Measurements from ENCODE around the gene TXNDC17. TPM values are rescaled to one million over a fixed set of nuclear protein-coding genes. Genes with fewer than 3 reads are reported as not detected.
"Not testable (repeated sequence)": the region's sequence is repeated elsewhere in the genome, so short reads cannot be mapped to it uniquely, and the experiment has no call there.

Gene TXNDC17
- total RNA-seq, 2 donors from 2014 or later = 43.2 to 55.9 TPM

DNA sequence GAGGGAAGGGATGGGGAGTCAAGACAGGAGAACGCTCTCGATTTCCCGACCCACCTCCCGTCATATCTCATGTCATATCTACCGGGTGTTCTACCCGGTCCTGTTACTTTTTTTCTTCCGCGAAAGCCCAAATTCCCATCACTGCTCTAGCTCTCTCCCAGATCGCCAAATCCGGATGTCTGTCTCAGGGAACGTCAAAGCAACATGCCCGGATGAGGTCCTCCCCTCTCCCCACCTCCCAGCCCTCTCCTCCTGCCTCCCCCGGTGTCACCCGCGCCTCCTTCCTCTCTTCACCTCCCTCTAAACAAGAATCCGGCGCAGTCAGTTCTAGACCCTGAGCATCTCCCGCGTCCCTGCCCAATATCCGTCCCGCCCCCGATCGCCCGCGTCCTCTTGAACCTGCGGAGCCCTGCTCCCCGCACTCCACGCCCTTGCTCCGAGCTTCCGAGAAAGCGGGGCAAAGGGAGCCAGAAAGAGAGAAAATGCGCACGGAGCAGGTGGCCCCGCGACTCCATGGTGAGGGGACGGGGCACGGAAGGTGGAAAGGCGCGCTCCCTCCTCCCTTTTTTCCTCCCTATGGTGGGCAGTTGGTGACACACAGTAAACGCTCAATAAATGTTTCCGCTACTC lies 15.0 kb downstream of the TXNDC17 start:
- DNase-seq (ENCODE audit: low spot score); intact Hi-C loops (cut with DNase I): not testable (repeated sequence)

DNA sequence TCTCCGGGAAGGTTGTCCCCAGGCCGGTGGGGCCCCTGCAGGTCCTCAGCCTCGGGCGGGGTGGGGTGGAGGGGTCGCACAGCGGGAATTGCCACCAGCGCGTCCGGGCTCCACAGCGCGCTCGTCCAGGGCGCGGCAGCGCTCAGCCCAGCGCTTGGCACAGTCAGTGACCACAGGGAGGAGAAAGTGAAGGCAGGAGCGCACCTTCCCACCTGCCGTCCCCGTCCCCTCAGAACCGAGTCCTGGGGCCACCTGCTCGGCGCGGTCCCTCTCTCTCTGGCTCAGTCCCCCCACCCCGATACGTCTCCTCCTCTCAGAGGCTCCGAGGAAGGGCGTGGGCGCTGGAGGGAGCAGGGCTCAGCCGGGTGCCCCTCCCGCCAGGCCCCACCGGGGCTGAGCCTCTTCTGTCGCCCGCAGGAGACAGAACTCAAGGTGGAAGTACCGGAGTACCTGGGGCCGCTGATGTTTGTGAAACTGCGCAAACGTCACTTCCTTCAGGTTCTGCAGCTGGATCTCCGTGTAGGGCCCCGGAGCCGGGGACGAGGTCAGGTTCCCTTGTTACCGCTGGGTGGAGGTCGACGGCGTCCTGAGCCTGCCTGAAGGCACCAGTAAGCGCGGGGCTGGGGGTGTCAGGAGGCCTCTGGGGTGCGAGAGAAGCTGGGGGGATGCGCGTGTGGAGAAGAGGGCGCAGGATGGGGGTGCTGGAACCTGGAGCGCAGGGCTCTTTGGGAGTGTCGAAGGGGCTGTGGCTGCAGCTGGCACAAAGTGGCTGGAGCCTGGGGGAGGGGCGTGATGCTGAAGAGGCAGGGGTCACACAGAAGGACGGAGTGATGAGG lies 16.2 kb downstream of the TXNDC17 start:
- intact Hi-C loops (cut with DNase I); DNase-seq (ENCODE audit: low spot score): not testable (repeated sequence)

DNA sequence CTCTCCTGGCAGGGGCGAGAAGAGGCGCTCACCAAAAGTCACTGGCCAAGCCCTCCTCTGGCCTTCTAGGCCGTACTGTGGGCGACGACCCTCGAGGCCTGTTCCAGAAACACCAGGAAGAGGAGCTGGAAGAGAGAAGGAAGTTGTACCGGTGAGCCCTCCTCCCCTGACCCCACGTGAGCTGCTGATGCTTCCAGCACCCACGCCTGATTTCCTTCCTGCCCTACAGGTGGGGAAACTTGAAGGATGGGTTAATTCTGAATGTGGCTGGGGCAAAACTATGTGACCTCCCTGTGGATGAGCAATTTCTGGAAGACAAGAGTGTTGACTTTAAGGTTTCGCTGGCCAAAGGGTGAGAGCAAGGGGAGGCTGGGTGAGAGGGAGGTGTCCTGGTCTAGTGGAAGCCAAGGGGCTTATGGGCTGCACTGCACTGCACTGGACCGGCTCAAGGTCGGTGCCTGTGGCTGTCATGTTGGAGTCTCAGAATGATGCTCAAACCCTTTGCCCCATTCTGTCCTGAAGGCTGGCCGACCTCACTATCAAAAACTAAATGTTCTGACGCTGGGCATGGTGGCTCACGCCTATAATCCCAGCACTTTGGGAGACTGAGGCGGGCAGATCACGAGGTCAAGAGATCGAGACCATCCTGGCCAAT lies 16.9 kb downstream of the TXNDC17 start:
- DNase-seq (ENCODE audit: low spot score) = no peak
- intact Hi-C loops (cut with DNase I) = no loop called here

DNA sequence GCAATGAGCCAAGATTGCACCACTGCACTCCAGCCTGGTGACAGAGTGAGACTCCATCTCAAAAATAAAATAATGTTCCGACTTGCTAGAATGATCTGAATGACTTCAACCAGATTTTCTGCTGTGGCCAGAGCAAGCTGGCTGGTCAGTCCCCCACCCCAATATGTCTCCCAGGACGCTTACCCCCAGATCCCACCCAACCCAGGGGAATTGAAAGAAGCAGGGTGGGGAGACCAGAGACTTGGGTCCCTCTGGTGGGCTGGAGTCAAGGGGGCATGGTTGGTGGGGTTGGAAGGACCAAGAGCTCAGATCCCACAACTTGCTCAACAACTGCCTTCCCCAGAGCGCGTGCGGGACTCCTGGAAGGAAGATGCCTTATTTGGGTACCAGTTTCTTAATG lies 17.6 kb downstream of the TXNDC17 start:
- intact Hi-C loops (cut with DNase I); DNase-seq (ENCODE audit: low spot score): not testable (repeated sequence)

DNA sequence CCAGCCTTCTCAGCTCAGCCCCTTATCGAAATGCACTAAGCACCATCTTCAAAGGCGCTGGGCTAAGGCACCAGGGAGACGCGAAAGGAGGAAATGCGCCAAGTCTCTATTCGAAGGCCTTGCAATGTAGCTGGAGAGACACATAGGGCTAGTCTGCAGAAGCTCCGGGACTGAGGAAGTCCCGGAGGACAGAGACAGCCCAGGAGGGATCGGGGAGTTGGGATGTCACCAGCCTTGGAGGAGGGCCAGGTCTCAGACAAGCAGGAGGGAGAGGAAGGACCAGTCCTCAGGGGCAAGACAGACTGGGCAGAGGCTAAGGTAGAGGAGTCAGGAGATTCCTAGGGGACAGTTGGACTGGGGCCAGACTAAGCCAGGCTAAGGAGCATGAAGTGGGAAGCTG lies 19.2 kb downstream of the TXNDC17 start:
- DNase-seq (ENCODE audit: low spot score) = no peak
- intact Hi-C loops (cut with DNase I) = loop anchor here (10.0 kb wide), 1 partner anchor 345 kb away; no protein-coding TSS in a partner anchor

DNA sequence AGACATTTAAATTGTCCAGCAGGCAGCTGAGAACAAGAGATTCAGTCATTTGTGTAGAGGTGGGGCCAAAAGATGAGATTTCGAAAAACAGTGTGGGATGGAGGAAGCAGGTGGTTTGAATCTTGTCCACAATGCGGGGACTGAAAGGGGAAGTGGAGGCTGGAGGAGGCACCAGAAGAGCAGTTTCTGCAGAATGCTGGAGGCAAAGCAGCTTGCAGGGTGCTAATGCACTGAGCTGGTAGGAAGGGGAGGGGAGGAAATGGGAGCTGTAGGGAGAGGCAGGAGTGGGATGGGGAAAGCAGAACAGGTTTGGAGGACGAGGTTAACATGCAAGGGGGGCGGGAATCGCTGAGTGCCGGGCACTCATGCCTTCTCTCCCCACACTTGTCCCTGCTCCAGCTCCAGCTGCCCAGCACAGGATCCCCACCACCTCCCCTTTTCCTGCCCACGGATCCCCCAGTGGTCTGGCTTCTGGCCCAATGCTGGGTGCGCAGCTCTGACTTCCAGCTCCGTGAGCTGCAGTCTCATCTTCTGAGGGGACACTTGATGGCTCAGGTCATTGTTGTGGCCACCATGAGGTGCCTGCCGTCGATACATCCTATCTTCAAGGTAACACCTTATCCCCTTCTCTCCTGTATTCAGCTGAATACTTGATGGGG lies 20.1 kb downstream of the TXNDC17 start:
- intact Hi-C loops (cut with DNase I) = loop anchor here (10.0 kb wide), 1 partner anchor 344 kb away; no protein-coding TSS in a partner anchor
- DNase-seq (ENCODE audit: low spot score) = no peak

DNA sequence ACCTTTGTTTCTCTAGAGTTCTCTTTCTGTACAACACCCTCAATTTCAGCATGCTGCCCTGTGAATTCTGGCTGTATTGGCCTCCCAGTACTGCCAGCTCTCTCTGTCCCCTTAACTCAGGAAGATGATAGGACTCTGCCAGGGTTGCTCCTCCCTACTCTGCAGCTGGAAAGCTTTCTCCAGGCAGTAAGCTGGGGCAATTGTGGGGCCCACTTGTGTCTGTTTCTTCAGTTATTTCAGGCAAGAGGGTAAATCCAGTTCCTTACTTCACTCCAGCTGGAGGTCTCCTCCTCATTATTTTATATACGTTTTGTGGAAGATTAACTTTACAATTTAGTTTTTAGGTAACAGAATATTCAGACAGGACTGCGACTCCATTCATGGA lies 20.6 kb downstream of the TXNDC17 start:
- no peak for DNase-seq (ENCODE audit: low spot score)
- intact Hi-C loops (cut with DNase I) = loop anchor here (10.0 kb wide), 1 partner anchor 343 kb away; no protein-coding TSS in a partner anchor

DNA sequence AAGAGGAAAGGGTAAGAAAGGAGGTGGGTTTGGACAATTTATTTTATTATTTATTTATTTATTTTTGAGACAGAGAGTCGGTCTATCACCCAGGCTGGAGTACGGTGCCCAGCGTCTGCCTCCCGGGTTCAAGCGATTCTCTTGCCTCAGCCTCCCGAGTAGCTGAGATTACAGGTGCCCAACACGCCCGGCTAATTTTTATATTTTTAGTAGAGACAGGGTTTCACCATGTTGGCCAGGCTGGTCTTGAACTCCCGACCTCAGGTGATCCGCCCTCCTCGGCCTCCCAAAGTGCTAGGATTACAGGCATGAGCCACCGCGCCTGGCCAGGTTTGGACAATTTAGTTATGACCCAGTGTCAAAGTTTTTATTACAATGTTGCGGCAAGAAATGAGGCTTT lies 22.3 kb downstream of the TXNDC17 start:
- DNase-seq (ENCODE audit: low spot score) = not testable (repeated sequence)
- intact Hi-C loops (cut with DNase I) = loop anchor here (10.0 kb wide), 1 partner anchor 342 kb away; no protein-coding TSS in a partner anchor

DNA sequence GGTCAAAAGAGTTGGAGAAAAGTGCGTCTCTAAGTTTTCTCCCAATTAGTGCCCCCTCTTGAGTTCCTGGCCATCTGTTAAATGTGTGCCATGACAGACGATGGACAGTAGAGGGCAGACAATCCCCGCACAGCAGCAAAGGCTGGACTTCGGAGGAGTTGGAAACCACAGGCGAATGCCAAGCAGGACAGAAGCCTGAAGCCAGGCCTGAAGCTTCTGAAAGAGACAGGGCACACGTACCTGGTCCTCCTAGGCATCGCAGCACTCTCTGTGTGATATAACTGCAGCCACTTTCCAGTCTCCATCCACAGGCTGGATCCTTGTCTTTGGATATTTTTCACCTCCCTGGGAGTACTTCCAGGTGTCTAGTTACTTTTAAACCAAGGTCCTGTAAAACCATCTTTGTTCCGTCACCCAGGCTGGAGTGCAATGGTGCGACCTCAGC lies 25.2 kb downstream of the TXNDC17 start:
- intact Hi-C loops (cut with DNase I) = loop anchor here (5.0 to 10.0 kb wide), 2 partner anchors 176 to 339 kb away; no protein-coding TSS in a partner anchor
- DNase-seq (ENCODE audit: low spot score) = peak; percentile 91

DNA sequence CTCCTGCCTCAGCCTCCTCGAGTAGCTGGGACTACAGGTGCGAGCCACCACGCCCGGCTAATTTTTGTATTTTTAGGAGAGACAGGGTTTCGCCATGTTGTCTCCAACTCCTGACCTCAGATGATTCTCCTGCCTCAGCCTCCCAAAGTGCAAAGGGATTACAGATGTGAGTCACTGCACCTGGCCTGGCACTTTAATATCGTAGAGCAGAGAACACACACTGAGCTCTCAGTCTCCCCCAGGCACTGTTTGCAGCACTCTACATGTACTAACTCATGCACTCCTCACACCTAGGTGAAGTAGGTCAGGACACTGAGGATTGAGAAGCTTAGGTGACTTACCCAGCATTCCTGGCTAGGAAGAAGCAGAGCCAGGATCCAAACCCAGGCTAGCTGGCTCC lies 25.7 kb downstream of the TXNDC17 start:
- intact Hi-C loops (cut with DNase I) = loop anchor here (5.0 to 10.0 kb wide), 2 partner anchors 176 to 338 kb away; no protein-coding TSS in a partner anchor
- DNase-seq (ENCODE audit: low spot score) = no peak

DNA sequence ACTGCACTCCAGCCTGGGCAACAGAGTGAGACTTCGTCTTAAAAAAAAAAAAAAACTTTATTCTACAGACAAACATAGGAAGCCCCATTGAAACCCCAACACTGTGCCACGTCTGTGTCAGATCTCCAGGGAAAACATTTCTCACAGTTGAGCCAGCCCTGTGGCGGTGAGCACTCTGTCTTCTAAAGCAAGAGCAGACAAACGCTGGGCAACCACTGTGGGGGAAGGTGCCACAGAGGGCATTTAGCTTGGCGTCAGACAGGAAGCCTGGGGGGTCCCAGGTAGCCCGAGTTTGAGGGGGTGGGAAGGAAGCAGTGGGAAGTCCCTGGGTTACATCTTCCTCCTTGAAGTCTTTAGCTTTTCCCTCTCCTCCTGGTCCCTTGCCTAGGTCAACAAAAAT lies 26.7 kb downstream of the TXNDC17 start:
- no peak for DNase-seq (ENCODE audit: low spot score)
- intact Hi-C loops (cut with DNase I) = loop anchor here (5.0 to 10.0 kb wide), 2 partner anchors 175 to 337 kb away; no protein-coding TSS in a partner anchor

DNA sequence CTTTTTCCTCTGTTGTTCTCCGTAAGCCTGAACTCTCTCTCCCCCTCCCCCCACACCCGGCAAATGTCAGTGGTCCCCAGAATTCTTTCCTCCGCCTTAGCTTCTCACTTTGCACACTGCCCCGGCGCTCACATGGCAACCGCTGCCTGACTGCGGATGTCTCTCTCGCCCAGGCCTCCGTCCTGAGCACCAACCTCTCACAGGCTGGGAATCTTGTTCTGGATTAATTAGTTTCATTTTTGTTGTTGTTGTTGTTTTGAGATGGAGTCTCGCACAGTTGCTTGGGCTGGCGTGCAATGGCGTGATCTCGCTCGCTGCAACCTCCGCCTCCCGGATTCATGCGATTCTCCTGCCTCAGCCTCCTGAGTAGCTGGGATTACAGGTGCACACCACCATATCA lies 27.4 kb downstream of the TXNDC17 start:
- DNase-seq (ENCODE audit: low spot score) = no peak

DNA sequence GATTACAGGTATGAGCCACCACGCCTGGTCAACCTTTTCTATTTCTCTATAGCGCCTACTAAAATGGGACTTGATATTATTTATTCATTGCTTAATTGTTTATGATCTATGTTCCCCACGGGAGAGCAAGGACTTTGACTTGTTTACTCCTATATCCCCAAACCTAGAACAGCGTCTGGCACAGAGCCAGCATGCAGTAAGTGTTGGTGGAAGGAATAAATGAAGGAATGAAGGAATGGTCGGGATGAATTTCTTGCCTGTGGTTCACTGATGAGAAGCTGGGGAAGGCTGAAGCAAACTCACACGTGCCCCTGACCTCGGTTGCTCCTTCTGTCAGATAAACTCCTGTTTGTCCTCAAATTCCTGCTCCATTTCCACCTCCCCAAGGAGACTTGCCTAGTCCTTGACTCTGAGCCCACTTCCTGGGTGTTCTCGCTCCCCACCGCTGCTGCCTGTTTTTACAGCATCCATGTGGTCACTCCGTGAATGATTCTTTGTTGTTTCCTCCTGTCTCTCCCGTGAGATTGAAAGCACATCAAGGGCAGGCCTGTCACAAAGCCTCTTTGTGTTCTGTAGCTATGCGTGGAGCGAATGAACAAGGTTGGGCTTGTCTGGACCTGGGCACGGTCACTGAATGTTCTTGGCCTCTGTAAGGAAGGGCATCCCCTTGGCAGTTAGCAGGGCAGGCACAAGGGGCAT lies 28.0 kb downstream of the TXNDC17 start:
- no peak for DNase-seq (ENCODE audit: low spot score)
- intact Hi-C loops (cut with DNase I) = loop anchor here (5.0 to 10.0 kb wide), 2 partner anchors 173 to 336 kb away; no protein-coding TSS in a partner anchor

More for the DNA sequence above, 27.4 kb downstream of the TXNDC17 start:
- intact Hi-C loops (cut with DNase I) = loop anchor here (5.0 to 10.0 kb wide), 2 partner anchors 174 to 337 kb away; no protein-coding TSS in a partner anchor

DNA sequence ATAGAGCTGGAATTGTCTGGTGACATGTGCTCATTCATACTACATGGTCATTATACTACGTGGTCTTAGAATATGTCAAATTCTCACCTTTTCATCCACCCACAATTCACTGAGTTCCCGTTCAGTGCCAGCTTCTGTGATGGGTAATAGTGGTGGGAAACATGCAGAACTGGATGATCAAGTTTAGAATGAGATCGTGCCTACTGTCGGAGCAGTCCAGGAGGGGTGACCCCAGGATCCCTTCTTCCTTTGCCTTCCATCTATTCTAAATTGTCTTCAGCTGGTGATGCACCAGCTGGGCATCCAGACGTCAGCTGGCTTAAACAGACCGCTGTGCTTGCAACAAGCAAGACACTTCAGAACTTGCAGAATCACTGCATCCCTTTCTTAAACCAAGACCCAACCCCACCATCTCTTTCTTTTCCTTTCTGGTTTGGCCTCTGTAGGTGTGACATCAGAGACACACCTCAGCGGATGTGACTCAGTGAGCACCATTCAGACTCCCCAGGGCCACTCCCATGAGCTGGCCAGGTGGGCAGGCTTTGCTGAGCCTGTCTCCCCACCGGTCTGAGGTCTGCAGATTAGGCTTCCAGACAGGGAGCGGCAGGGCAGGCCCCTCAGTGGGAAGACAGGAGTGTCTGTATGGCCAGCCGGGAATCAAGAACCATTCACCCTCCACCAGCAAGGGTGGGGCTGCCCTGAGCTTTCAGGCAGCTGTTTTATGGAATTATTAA lies 28.8 kb downstream of the TXNDC17 start:
- no peak for DNase-seq (ENCODE audit: low spot score)
- intact Hi-C loops (cut with DNase I) = loop anchor here (5.0 to 10.0 kb wide), 2 partner anchors 173 to 335 kb away; no protein-coding TSS in a partner anchor

DNA sequence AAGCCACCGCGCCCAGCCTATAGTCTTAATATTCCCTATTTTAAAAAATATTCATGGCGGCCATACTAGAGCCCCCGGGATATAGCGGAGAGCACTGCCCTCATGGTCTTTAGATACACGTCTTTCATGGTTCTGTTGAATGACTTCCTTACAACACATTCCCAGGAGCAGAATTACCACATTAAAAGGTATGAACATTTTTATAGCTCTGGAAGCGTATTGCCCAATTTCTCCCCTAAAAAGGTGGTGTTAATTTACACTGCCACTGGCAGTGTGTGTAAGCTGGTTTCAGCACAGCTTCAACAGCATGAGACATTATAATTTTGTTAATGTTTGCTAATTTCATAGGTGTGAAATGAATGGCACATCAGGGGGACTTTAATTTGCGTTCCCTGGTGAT lies 29.7 kb downstream of the TXNDC17 start:
- intact Hi-C loops (cut with DNase I) = no loop called here
- DNase-seq (ENCODE audit: low spot score) = no peak

DNA sequence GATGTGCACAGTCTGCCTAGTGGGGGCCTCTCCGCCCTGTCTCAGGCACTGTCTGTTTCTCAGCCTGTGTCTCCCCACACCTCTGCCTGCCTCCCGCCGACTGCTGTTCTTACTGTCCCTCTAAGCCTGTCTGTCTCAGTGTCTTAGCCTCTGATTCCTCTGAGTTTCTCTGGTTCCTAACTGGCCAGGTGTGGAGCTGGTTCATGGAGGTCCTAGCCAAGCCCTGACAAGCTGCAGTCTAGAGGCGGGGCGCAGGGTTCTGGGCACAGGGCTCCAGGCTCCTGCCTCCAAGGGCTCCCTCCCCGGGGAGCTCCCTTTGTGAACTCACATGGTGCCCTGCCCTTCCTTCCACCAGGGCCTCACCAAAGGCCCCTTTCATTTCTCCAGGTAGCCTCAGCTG lies 30.1 kb downstream of the TXNDC17 start:
- no peak for DNase-seq (ENCODE audit: low spot score)
- intact Hi-C loops (cut with DNase I) = no loop called here

DNA sequence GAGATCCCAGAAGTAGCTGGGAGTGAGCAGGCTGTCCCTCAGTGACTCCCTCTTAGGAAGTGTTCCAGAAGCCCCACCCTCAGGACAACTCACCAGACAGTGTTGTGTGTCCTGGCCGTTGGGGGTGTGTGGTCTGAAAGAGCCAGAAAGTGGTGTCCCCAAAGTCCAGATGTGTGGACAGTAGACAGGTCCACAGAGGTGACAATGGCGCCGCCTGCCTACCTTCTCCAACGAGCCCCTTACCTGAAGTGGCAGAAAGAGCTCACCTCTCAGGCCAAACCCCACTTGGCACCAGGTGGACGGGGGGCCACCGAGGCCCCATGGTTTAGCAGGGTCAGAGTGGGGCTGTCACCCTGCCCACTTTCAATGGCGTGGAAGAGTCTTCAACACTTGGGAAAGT lies 30.6 kb downstream of the TXNDC17 start:
- intact Hi-C loops (cut with DNase I) = no loop called here
- DNase-seq (ENCODE audit: low spot score) = peak; percentile 61

DNA sequence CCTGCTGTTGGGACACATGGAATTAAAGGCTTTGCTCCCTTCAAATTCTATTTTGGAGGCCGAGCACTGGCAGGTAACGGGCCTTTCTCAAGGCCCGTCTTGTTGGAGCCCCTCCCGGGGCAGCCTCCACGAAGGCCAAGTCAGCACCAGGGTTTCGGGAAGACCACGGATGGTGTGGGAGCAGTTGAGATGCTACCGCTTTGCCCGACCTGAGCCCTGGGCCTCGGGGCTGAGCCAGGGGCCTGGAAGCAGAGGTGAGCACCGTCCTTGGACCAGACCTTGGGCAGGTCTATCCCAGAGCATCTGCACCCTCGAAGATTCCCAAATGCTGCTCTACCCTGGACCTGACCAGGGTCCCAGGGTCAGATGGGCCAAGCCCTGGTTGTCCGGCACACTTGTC lies 33.7 kb downstream of the TXNDC17 start:
- intact Hi-C loops (cut with DNase I) = no loop called here
- DNase-seq (ENCODE audit: low spot score) = peak; percentile 51

All from posterior vena cava (tissue), 2 donors.